H1 (cell line): ENCODE results near the gene MSL3B.

ENCODE experiments used
- CHD7 ChIP-seq: fragments of 300-600 bp; sonication (generic); IDR thresholded peaks from 2 replicates; pipeline ENCODE4 v1.7.1; 2012; ENCODE audit warnings: low read length, moderate library complexity, mild to moderate bottlenecking, inconsistent platforms; ENCODE audit not compliant: insufficient replicate concordance
- GABPA ChIP-seq: IDR thresholded peaks from 2 replicates; pipeline ENCODE4 v1.6.1; 2011; ENCODE audit warnings: mild to moderate bottlenecking, low read length, moderate library complexity, borderline replicate concordance; ENCODE audit not compliant: insufficient read depth
- MAX ChIP-seq: IDR thresholded peaks from 2 replicates; pipeline ENCODE4 v1.6.1; 2012; ENCODE audit warnings: inconsistent platforms
- SIX5 ChIP-seq: IDR thresholded peaks from 2 replicates; pipeline ENCODE4 v1.6.1; 2011; ENCODE audit warnings: mild to moderate bottlenecking, low read depth, low read length
- SP4 ChIP-seq: IDR thresholded peaks from 2 replicates; pipeline ENCODE4 v1.6.1; 2012; ENCODE audit warnings: low read length, inconsistent platforms

MSL3B gene

GRCh38 chr2:233846387-233847247 is 21.6 kb downstream of the MSL3B start (continued):
- TF ChIP-seq CHD7 (no peak), MAX (no peak), SIX5 (no peak), GABPA (no peak), SP4 (no peak)
